Astrocyte (in vitro differentiated cells and primary cell): ENCODE results near the gene OR2M4.

Experiments used
- CTCF ChIP-seq: IDR thresholded peaks from 2 replicates; pipeline ENCODE4 v1.5.1; 2011; ENCODE audit warnings: low read depth, mild to moderate bottlenecking, inconsistent platforms, low read length, moderate library complexity; ENCODE audit not compliant: insufficient read depth
- EZH2 ChIP-seq: IDR thresholded peaks from 2 replicates; pipeline ENCODE4 v1.6.1; 2012; ENCODE audit warnings: mild to moderate bottlenecking, low read length, inconsistent platforms; ENCODE audit not compliant: insufficient read depth

GRCh38 chr1:248215880-248216279 lies 15.3 kb upstream of the OR2M4 start:
- no peak for TF ChIP-seq CTCF
- TF ChIP-seq EZH2: no peak
